Stomach smooth muscle (tissue), 2 donors: ENCODE results near the gene PLD5.

Experiments used
- H3K27ac ChIP-seq: one replicate; pipeline ENCODE4 v1.7.0; 2013; ENCODE audit warnings: mild to moderate bottlenecking, low read length, inconsistent platforms
- H3K27me3 ChIP-seq, 2 donors: one replicate each; pipeline ENCODE4 v1.7.0; 2013; ENCODE audit warnings: low read length in 2 of 2; ENCODE audit not compliant: insufficient read depth in 2 of 2, control insufficient read depth in 1 of 2
- H3K36me3 ChIP-seq, 2 donors: one replicate each; pipeline ENCODE4 v1.7.0; 2013; ENCODE audit warnings: low read length in 2 of 2; ENCODE audit not compliant: control insufficient read depth in 2 of 2, insufficient read depth in 2 of 2
- H3K4me1 ChIP-seq: one replicate; pipeline ENCODE4 v1.7.0; 2013; ENCODE audit warnings: low read length; ENCODE audit not compliant: control insufficient read depth, insufficient read depth
- H3K4me3 ChIP-seq, 2 donors: one replicate each; pipeline ENCODE4 v1.7.0; 2013; ENCODE audit warnings: low read length in 2 of 2
- H3K9ac ChIP-seq, 2 donors: one replicate each; pipeline ENCODE4 v1.7.0; 2013; ENCODE audit warnings: low read length in 2 of 2, mild to moderate bottlenecking in 1 of 2
- H3K9me3 ChIP-seq, 2 donors: one replicate each; pipeline ENCODE4 v1.7.0; 2013; ENCODE audit warnings: low read length in 2 of 2; ENCODE audit not compliant: control insufficient read depth in 2 of 2
- donor health status: healthy.
- donor health status: Pancreatic carcinoma.

Gene PLD5

GRCh38 chr1:242452573-242452972, 71.9 kb downstream of the PLD5 start:
- Histone ChIP-seq H3K36me3 (no peaks in the 10 kb centered on the region), H3K4me1 (no peaks in the 10 kb centered on the region), H3K4me3 (no peak overlapping the region), H3K27ac (no peak overlapping the region), H3K9me3 (peaks cover 0 to 3% of the 10 kb centered on the region in 2 donors), H3K9ac (no peak overlapping the region), H3K27me3 (peaks cover 14 to 17% of the 10 kb centered on the region in 2 donors)

- Histone ChIP-seq H3K27ac (no peak overlapping the region), H3K9ac (no peak overlapping the region), H3K4me3 (no peak overlapping the region), H3K36me3 (no peaks in the 10 kb centered on the region), H3K27me3 (peaks cover 7 to 12% of the 10 kb centered on the region in 2 donors), H3K4me1 (no peaks in the 10 kb centered on the region), H3K9me3 (peaks cover 0 to 3% of the 10 kb centered on the region in 2 donors)
Observed at GRCh38 chr1:242449661-242450060, 74.8 kb downstream of the PLD5 start.

GRCh38 chr1:242448910-242449645, 75.4 kb downstream of the PLD5 start:
- Histone ChIP-seq H3K9ac (no peak overlapping the region), H3K27ac (no peak overlapping the region)

GRCh38 chr1:242447689-242448088, 76.8 kb downstream of the PLD5 start:
- Histone ChIP-seq H3K27me3 (peaks cover 7 to 10% of the 10 kb centered on the region in 2 donors), H3K4me1 (no peaks in the 10 kb centered on the region), H3K9me3 (peaks cover 0 to 3% of the 10 kb centered on the region in 2 donors), H3K9ac (no peak overlapping the region), H3K36me3 (no peaks in the 10 kb centered on the region), H3K27ac (no peak overlapping the region), H3K4me3 (no peak overlapping the region)

More at GRCh38 chr1:242448910-242449645, 75.4 kb downstream of the PLD5 start:
- no peaks in the 10 kb centered on the region for H3K4me1 ChIP-seq
- H3K36me3 ChIP-seq: no peaks in the 10 kb centered on the region
- no peak overlapping the region for H3K4me3 ChIP-seq
- H3K27me3 ChIP-seq: peaks cover 7 to 12% of the 10 kb centered on the region in 2 donors
- peaks cover 0 to 3% of the 10 kb centered on the region in 2 donors for H3K9me3 ChIP-seq

- no peaks in the 10 kb centered on the region for H3K4me1 ChIP-seq
- H3K27ac ChIP-seq: no peak overlapping the region
- no peak overlapping the region for H3K4me3 ChIP-seq
- no peak overlapping the region for H3K9ac ChIP-seq
- H3K9me3 ChIP-seq: no peaks in the 10 kb centered on the region
- H3K27me3 ChIP-seq: no peaks in the 10 kb centered on the region
- H3K36me3 ChIP-seq: no peaks in the 10 kb centered on the region
Observed at GRCh38 chr1:242440757-242441156, 83.7 kb downstream of the PLD5 start.

DNA sequence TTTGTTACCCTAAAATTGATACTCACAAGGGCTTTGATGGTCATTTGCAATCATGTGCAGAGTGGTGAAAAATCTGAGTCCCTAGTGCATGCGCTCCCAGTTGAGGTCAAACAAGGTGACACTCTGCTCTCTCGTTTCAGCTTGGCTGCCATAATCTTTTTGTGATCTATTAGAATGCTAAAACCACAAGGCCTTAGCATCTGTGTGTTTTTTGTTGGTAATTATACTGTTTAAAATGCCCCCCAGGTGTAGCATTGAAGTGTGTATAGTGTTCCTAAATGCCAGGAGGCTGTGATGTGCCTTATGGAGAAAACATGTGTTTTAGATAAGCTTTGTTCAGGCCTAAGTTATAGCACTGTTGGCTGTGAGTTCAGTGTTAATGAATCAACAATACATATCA, 89.3 kb downstream of the PLD5 start:
- no peaks in the 10 kb centered on the region for H3K4me1 ChIP-seq
- H3K9ac ChIP-seq: no peak overlapping the region
- H3K36me3 ChIP-seq: no peaks in the 10 kb centered on the region
- H3K27ac ChIP-seq: no peak overlapping the region
- peaks cover 3 to 8% of the 10 kb centered on the region in 2 donors for H3K9me3 ChIP-seq
- no peaks in the 10 kb centered on the region for H3K27me3 ChIP-seq
- no peak overlapping the region for H3K4me3 ChIP-seq

- Histone ChIP-seq H3K27me3 (no peaks in the 10 kb centered on the region), H3K36me3 (no peaks in the 10 kb centered on the region), H3K4me1 (no peaks in the 10 kb centered on the region), H3K4me3 (no peak overlapping the region), H3K9me3 (peaks cover 6 to 8% of the 10 kb centered on the region in 2 donors), H3K27ac (no peak overlapping the region), H3K9ac (no peak overlapping the region)
Observed at GRCh38 chr1:242432491-242433095, 91.9 kb downstream of the PLD5 start.

DNA sequence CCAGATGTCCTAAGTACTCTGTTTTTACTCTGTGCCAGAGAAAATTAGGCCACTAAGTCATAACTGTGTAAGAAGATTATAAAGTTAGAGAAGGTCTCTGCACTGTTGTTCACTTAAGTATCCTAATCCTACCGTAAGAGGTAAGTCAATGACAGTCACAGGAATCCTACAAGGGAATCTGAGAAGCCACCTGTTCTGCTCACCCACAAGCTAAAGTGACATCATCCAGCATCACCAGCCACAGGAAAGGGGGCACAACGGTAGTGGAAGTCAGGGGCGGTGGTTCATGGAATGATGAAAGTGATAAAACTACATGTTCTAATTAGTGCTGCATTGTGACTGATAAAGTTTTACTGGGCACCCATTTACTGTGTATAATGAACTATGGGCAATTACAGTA, 92.7 kb downstream of the PLD5 start:
- Histone ChIP-seq H3K27ac (no peak overlapping the region), H3K27me3 (no peaks in the 10 kb centered on the region), H3K9me3 (peaks cover 6 to 8% of the 10 kb centered on the region in 2 donors), H3K4me1 (no peaks in the 10 kb centered on the region), H3K36me3 (no peaks in the 10 kb centered on the region), H3K9ac (no peak overlapping the region), H3K4me3 (no peak overlapping the region)

DNA sequence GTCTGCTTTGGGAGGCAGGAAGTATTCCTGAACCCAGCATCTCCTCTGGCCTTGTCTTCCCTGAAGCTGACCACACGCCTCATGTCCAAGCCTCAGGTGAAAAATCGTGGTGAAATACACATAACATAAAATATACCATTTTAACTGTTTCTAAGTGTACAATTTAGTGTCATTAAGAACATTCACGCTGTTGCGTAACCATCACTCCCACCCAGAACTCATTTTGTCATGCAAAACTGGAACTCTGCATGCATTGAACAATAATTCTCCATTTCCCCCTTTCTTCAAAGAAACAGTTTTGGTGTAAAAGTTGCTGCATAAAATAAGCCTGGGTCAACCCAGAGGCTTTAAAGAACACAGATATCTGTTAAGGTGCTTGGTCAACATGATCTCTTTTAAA, 93.5 kb downstream of the PLD5 start:
- H3K27me3 ChIP-seq: no peaks in the 10 kb centered on the region
- no peak overlapping the region for H3K9ac ChIP-seq
- H3K36me3 ChIP-seq: no peaks in the 10 kb centered on the region
- no peak overlapping the region for H3K4me3 ChIP-seq
- peaks cover 6 to 8% of the 10 kb centered on the region in 2 donors for H3K9me3 ChIP-seq
- no peaks in the 10 kb centered on the region for H3K4me1 ChIP-seq
- H3K27ac ChIP-seq: no peak overlapping the region

GRCh38 chr1:242428399-242429190, 95.9 kb downstream of the PLD5 start:
- peaks cover 6 to 8% of the 10 kb centered on the region in 2 donors for H3K9me3 ChIP-seq
- no peak overlapping the region for H3K4me3 ChIP-seq
- H3K27ac ChIP-seq: no peak overlapping the region
- H3K9ac ChIP-seq: no peak overlapping the region
- H3K36me3 ChIP-seq: no peaks in the 10 kb centered on the region
- no peaks in the 10 kb centered on the region for H3K27me3 ChIP-seq
- H3K4me1 ChIP-seq: no peaks in the 10 kb centered on the region
